GM21717 (cell line): ENCODE results near the gene C1orf35.

Experiments
- ATAC-seq: cut with Tn5 transposase; IDR thresholded peaks from one replicate; pipeline ENCODE4 v1.9.1; 2021; ENCODE audit warnings: mild to moderate bottlenecking, moderate library complexity; ENCODE audit not compliant: unreplicated experiment

The C1orf35 gene

GRCh38 chr1:228081144-228081543 is 22.0 kb downstream of the C1orf35 start:
- no peak for ATAC-seq

GRCh38 chr1:228079601-228080263 is 23.4 kb downstream of the C1orf35 start:
- no peak for ATAC-seq

- ATAC-seq: no peak
Observed at GRCh38 chr1:228079013-228079412, 24.1 kb downstream of the C1orf35 start.

GRCh38 chr1:228077565-228078330 is 25.4 kb downstream of the C1orf35 start:
- no peak for ATAC-seq

GRCh38 chr1:228076796-228077430 is 26.2 kb downstream of the C1orf35 start:
- ATAC-seq: no peak

GRCh38 chr1:228075801-228076271 is 27.3 kb downstream of the C1orf35 start:
- ATAC-seq: no peak

GRCh38 chr1:228074954-228075730 is 28.0 kb downstream of the C1orf35 start:
- ATAC-seq: no peak

GRCh38 chr1:228073857-228074545 is 29.1 kb downstream of the C1orf35 start:
- no peak for ATAC-seq

GRCh38 chr1:228073061-228073856 is 29.9 kb downstream of the C1orf35 start:
- ATAC-seq: no peak

- no peak for ATAC-seq
Observed at GRCh38 chr1:228072658-228073043, 30.5 kb downstream of the C1orf35 start.

- ATAC-seq: no peak
Observed at GRCh38 chr1:228071839-228072657, 31.1 kb downstream of the C1orf35 start.

- ATAC-seq: no peak
Observed at GRCh38 chr1:228070851-228071250, 32.3 kb downstream of the C1orf35 start.

- no peak for ATAC-seq
Observed at GRCh38 chr1:228070173-228070572, 33.0 kb downstream of the C1orf35 start.

GRCh38 chr1:228068359-228068758 is 34.8 kb downstream of the C1orf35 start:
- no peak for ATAC-seq

- no peak for ATAC-seq
Observed at GRCh38 chr1:228066891-228067654, 36.1 kb downstream of the C1orf35 start.

GRCh38 chr1:228066416-228066815 is 36.7 kb downstream of the C1orf35 start:
- ATAC-seq: no peak

- ATAC-seq: no peak
Observed at GRCh38 chr1:228065543-228066347, 37.4 kb downstream of the C1orf35 start.
